ENCODE data around the gene SPINK1. TPM values are rescaled to one million over a fixed set of nuclear protein-coding genes. Genes with fewer than 3 reads are reported as not detected.
"Not testable (repeated sequence)": the region's sequence is repeated elsewhere in the genome, so short reads cannot be mapped to it uniquely, and the experiment has no call there.

SPINK1 gene
- polyA plus RNA-seq, 2 of the 4 experiments (the other 2 are of a cell fraction) = 0.22 TPM; not detected in 1

GRCh38 chr5:147832541-147832940 lies 1.1 kb upstream of the SPINK1 start (continued):
- TF ChIP-seq REST (IDR thresholded peaks at IDR 0.05) (no peak), HES2 (IDR thresholded peaks at IDR 0.05) (no peak), ELK1 (IDR thresholded peaks at IDR 0.05; ENCODE audit: low read depth, low read length) (no peak), HDAC2 (IDR thresholded peaks at IDR 0.05) (no peak), TP53 (CRISPR knock-in tag; IDR thresholded peaks at IDR 0.05) (no peak), NFE2L2 (conservative IDR thresholded peaks at IDR 0.05; ENCODE audit: low read length) (no peak), ZNF302 (CRISPR knock-in tag; IDR thresholded peaks at IDR 0.05) (no peak)

- ChIA-PET CTCF (no interaction called here), POLR2A (no interaction called here)
- FAIRE-seq (no peak), DNase-seq (ENCODE audit: low read depth in 1 of 2, low spot score in 1 of 2) (no peak), ATAC-seq (no peak)
- no peak overlapping the region for H3K27ac ChIP-seq
- H3K4me2 ChIP-seq = no peak overlapping the region
- peaks cover 2% of the 10 kb centered on the region; the same call in 1 of the 3 replicates for H3K9me3 ChIP-seq
- no peak for TF ChIP-seq RNF2 (IDR thresholded peaks at IDR 0.05; ENCODE audit: borderline replicate concordance, low read depth)
- TF ChIP-seq JUNB (IDR thresholded peaks at IDR 0.05) = no peak
- peaks cover 4% of the 10 kb centered on the region for H3K4me1 ChIP-seq
- H3K4me3 ChIP-seq = no peak overlapping the region
Observed at GRCh38 chr5:147830035-147830434, 1.4 kb downstream of the SPINK1 start.

DNA sequence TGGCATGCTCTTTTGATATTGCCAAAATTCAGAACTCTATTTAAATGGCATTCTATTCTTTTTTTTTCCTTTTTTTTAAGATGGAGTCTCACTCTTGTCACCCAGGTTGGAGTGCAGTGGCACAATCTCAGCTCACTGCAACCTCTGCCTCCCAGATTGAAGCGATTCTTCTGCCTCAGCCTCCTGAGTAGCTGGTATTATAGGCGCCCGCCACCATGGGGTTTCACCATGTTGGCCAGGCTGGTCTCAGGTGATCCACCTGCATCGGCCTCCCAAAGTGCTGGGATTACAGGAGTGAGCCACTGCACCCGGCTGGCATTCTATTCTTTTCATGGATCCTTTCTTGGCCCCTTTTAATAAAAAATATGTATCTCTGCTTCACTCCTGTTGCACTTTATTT lies 4.5 kb downstream of the SPINK1 start:
- DNase-seq (ENCODE audit: low read depth in 1 of 2, low spot score in 1 of 2); FAIRE-seq; H3K9me3 ChIP-seq; H3K4me3 ChIP-seq; CTCF ChIA-PET; ATAC-seq; H3K27ac ChIP-seq; H3K4me2 ChIP-seq; POLR2A ChIA-PET; H3K4me1 ChIP-seq: not testable (repeated sequence)
- WGBS (ENCODE audit: missing lambda C conversion rate) = 14% methylated on average over 5 of the region's 5 CpGs

- Histone ChIP-seq H3K4me1 (no peaks in the 10 kb centered on the region), H3K4me2 (no peak overlapping the region), H3K9me3 (no peaks in the 10 kb centered on the region), H3K27ac (no peak overlapping the region), H3K4me3 (no peak overlapping the region)
- CTCF ChIA-PET = interaction anchor here (5.5 kb wide), 1 partner anchor 198 kb away, joined by 68 read pairs; no protein-coding TSS in a partner anchor
- WGBS (ENCODE audit: missing lambda C conversion rate) = 0% methylated on average over 2 of the region's 2 CpGs
- ATAC-seq (no peak), FAIRE-seq (no peak), DNase-seq (ENCODE audit: low read depth in 1 of 2, low spot score in 1 of 2) (no peak)
- POLR2A ChIA-PET = no interaction called here
- TF ChIP-seq ZC3H11A (IDR thresholded peaks at IDR 0.05) (no peak), BHLHE40 (IDR thresholded peaks at IDR 0.05; ENCODE audit: low read depth, low read length) (no peak), SREBF2 (IDR thresholded peaks at IDR 0.05) (no peak), EHF (CRISPR knock-in tag; IDR thresholded peaks at IDR 0.05) (no peak), NPAS2 (CRISPR knock-in tag; IDR thresholded peaks at IDR 0.05; ENCODE audit: borderline replicate concordance) (no peak), CHD4 (IDR thresholded peaks at IDR 0.05; ENCODE audit: borderline replicate concordance) (no peak), KDM5A (IDR thresholded peaks at IDR 0.05) (no peak), MAZ (IDR thresholded peaks at IDR 0.05; ENCODE audit: borderline replicate concordance, low read depth, low read length) (no peak), FOSL2 (IDR thresholded peaks at IDR 0.05) (no peak), FOSL2 (CRISPR knock-in tag; IDR thresholded peaks at IDR 0.05) (no peak), RFX5 (IDR thresholded peaks at IDR 0.05) (no peak), EHMT2 (IDR thresholded peaks at IDR 0.05; ENCODE audit: low read depth) (no peak), JUNB (IDR thresholded peaks at IDR 0.05) (no peak), HMGXB4 (CRISPR knock-in tag; IDR thresholded peaks at IDR 0.05; ENCODE audit: borderline replicate concordance) (no peak)
- TF ChIP-seq, protein P1, sequence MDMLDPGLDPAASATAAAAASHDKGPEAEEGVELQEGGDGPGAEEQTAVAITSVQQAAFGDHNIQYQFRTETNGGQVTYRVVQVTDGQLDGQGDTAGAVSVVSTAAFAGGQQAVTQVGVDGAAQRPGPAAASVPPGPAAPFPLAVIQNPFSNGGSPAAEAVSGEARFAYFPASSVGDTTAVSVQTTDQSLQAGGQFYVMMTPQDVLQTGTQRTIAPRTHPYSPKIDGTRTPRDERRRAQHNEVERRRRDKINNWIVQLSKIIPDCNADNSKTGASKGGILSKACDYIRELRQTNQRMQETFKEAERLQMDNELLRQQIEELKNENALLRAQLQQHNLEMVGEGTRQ (IDR thresholded peaks at IDR 0.05) = no peak
- TF ChIP-seq, protein P2, sequence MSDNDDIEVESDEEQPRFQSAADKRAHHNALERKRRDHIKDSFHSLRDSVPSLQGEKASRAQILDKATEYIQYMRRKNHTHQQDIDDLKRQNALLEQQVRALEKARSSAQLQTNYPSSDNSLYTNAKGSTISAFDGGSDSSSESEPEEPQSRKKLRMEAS (IDR thresholded peaks at IDR 0.05) = no peak
- TF ChIP-seq, protein P3, sequence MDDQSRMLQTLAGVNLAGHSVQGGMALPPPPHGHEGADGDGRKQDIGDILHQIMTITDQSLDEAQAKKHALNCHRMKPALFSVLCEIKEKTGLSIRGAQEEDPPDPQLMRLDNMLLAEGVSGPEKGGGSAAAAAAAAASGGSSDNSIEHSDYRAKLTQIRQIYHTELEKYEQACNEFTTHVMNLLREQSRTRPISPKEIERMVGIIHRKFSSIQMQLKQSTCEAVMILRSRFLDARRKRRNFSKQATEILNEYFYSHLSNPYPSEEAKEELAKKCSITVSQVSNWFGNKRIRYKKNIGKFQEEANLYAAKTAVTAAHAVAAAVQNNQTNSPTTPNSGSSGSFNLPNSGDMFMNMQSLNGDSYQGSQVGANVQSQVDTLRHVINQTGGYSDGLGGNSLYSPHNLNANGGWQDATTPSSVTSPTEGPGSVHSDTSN (IDR thresholded peaks at IDR 0.05) = no peak
Observed at GRCh38 chr5:147826361-147826760, 5.1 kb downstream of the SPINK1 start.

Measured in A549 (cell line).